ENCODE measurements around the gene ADGRD2. TPM values are rescaled to one million over a fixed set of nuclear protein-coding genes. Genes with fewer than 3 reads are reported as not detected.
"Not testable (repeated sequence)": the region's sequence is repeated elsewhere in the genome, so short reads cannot be mapped to it uniquely, and the experiment has no call there.

Gene ADGRD2
- total RNA-seq, result not detected in 2 replicates

- peak; percentile 11 for DNase-seq
Measured at GRCh38 chr9:124450241-124450924, at the start of gene ADGRD2. Gene ADGRD2, plus strand, starts transcription at chr9:124450451. Its CDS starts 1,216 bp downstream, at chr9:124451667.

- DNase-seq, result no peak
Measured at GRCh38 chr9:124403246-124403645, 47.0 kb upstream of the ADGRD2 start.

GRCh38 chr9:124409410-124409809 is 40.8 kb upstream of the ADGRD2 start:
- DNase-seq, result peak; percentile 25

GRCh38 chr9:124410321-124410913 is 39.8 kb upstream of the ADGRD2 start:
- peak; percentile 26 for DNase-seq

GRCh38 chr9:124411514-124412227 is 38.6 kb upstream of the ADGRD2 start:
- peak; percentile 74 for DNase-seq

- DNase-seq, result no peak
Measured at GRCh38 chr9:124412228-124412575, 38.0 kb upstream of the ADGRD2 start.

- no peak for DNase-seq
Measured at GRCh38 chr9:124414612-124415011, 35.6 kb upstream of the ADGRD2 start.

- DNase-seq, result peak; percentile 98
Measured at GRCh38 chr9:124415102-124415851, 35.0 kb upstream of the ADGRD2 start, which contains the start of gene PSMB7. Gene PSMB7, minus strand, starts transcription at chr9:124415442. Its CDS starts 17 bp downstream, at chr9:124415425.

- no peak for DNase-seq
Measured at GRCh38 chr9:124415852-124416484, 34.3 kb upstream of the ADGRD2 start.

- no peak for DNase-seq
Measured at GRCh38 chr9:124419832-124420489, 30.3 kb upstream of the ADGRD2 start.

- peak; percentile 20 for DNase-seq
Measured at GRCh38 chr9:124420991-124421543, 29.2 kb upstream of the ADGRD2 start.

GRCh38 chr9:124423155-124423554 is 27.1 kb upstream of the ADGRD2 start:
- DNase-seq, result no peak

GRCh38 chr9:124423591-124423990 is 26.7 kb upstream of the ADGRD2 start:
- no peak for DNase-seq

- not testable (repeated sequence) for DNase-seq
Measured at GRCh38 chr9:124425733-124426132, 24.5 kb upstream of the ADGRD2 start.

GRCh38 chr9:124426361-124426760 is 23.9 kb upstream of the ADGRD2 start:
- DNase-seq, result no peak

GRCh38 chr9:124427281-124427680 is 23.0 kb upstream of the ADGRD2 start:
- DNase-seq, result no peak

GRCh38 chr9:124428751-124429529 is 21.3 kb upstream of the ADGRD2 start:
- DNase-seq, result no peak

GRCh38 chr9:124429530-124429867 is 20.8 kb upstream of the ADGRD2 start:
- no peak for DNase-seq

GRCh38 chr9:124436320-124436719 is 13.9 kb upstream of the ADGRD2 start:
- DNase-seq, result no peak

GRCh38 chr9:124437086-124437485 is 13.2 kb upstream of the ADGRD2 start:
- no peak for DNase-seq

GRCh38 chr9:124438091-124438490 is 12.2 kb upstream of the ADGRD2 start:
- DNase-seq, result no peak

All from dermis blood vessel endothelial cell (primary cell).